Measurements from ENCODE around the gene TRIM47.

TRIM47 gene

GRCh38 chr17:75878174-75878998, at the start of gene TRIM47:
Gene TRIM47 (minus strand): TSS chr17:75878581. CDS start chr17:75878548, 33 bp downstream.
- FAIRE-seq = no peak

- no peak for FAIRE-seq
Observed at GRCh38 chr17:75927286-75927922, 49.0 kb upstream of the TRIM47 start.

GRCh38 chr17:75926456-75926855, 48.1 kb upstream of the TRIM47 start:
- FAIRE-seq = no peak

GRCh38 chr17:75925912-75926311, 47.5 kb upstream of the TRIM47 start:
- no peak for FAIRE-seq

GRCh38 chr17:75925103-75925502, 46.7 kb upstream of the TRIM47 start:
- FAIRE-seq = no peak

- FAIRE-seq = no peak
Observed at GRCh38 chr17:75922963-75923874, 44.8 kb upstream of the TRIM47 start.

GRCh38 chr17:75922173-75922961, 44.0 kb upstream of the TRIM47 start:
- no peak for FAIRE-seq

- FAIRE-seq = no peak
Observed at GRCh38 chr17:75921596-75921995, 43.2 kb upstream of the TRIM47 start.

GRCh38 chr17:75920045-75920560, 41.7 kb upstream of the TRIM47 start:
- no peak for FAIRE-seq

GRCh38 chr17:75919611-75920010, 41.2 kb upstream of the TRIM47 start:
- no peak for FAIRE-seq

- no peak for FAIRE-seq
Observed at GRCh38 chr17:75917917-75918445, 39.6 kb upstream of the TRIM47 start.

GRCh38 chr17:75917141-75917916, 38.9 kb upstream of the TRIM47 start:
- FAIRE-seq = no peak

GRCh38 chr17:75915268-75915667, 36.9 kb upstream of the TRIM47 start:
- FAIRE-seq = no peak

GRCh38 chr17:75914643-75915267, 36.4 kb upstream of the TRIM47 start:
- no peak for FAIRE-seq

GRCh38 chr17:75913537-75914210, 35.3 kb upstream of the TRIM47 start:
- FAIRE-seq = no peak

GRCh38 chr17:75910699-75911098, 32.3 kb upstream of the TRIM47 start:
- FAIRE-seq = no peak

GRCh38 chr17:75909812-75910274, 31.5 kb upstream of the TRIM47 start:
- no peak for FAIRE-seq

GRCh38 chr17:75909051-75909811, 30.9 kb upstream of the TRIM47 start:
- FAIRE-seq = no peak

- FAIRE-seq = no peak
Observed at GRCh38 chr17:75908201-75908600, 29.8 kb upstream of the TRIM47 start.

Data from TTC549 (cell line).